Neuronal stem cell (in vitro differentiated cells): ENCODE measurements around the gene CCDC183.
"Not testable (repeated sequence)": the region's sequence is repeated elsewhere in the genome, so short reads cannot be mapped to it uniquely, and the experiment has no call there.

ENCODE experiments used
- DNase-seq: peaks from one replicate; pipeline ENCODE4 v3.0.0-alpha.2; 2013; ENCODE audit warnings: low spot score
- H2AFZ ChIP-seq: one replicate; pipeline ENCODE4 v1.6.1; 2013; ENCODE audit warnings: mild to moderate bottlenecking, low read length, inconsistent platforms
- H2AK5ac ChIP-seq: 2 replicates; pipeline ENCODE4 v1.6.1; 2013; ENCODE audit warnings: low read depth, mild to moderate bottlenecking, inconsistent platforms, low read length, moderate library complexity, mixed read lengths
- H2BK120ac ChIP-seq: 2 replicates; pipeline ENCODE4 v1.6.1; 2013; ENCODE audit warnings: low read depth, mild to moderate bottlenecking, inconsistent platforms, low read length, moderate library complexity, mixed read lengths
- H2BK12ac ChIP-seq: one replicate; pipeline ENCODE4 v1.6.1; 2013; ENCODE audit warnings: low read length, inconsistent platforms
- H2BK15ac ChIP-seq: 2 replicates; pipeline ENCODE4 v1.6.1; 2013; ENCODE audit warnings: mild to moderate bottlenecking, low read length, inconsistent platforms, mixed read lengths
- H2BK5ac ChIP-seq: one replicate; pipeline ENCODE4 v1.6.1; 2013; ENCODE audit warnings: inconsistent platforms, mild to moderate bottlenecking, low read length, moderate library complexity
- H3K14ac ChIP-seq: one replicate; pipeline ENCODE4 v1.6.1; 2013; ENCODE audit warnings: low read length, inconsistent platforms
- H3K18ac ChIP-seq: 2 replicates; pipeline ENCODE4 v1.6.1; 2013; ENCODE audit warnings: low read length, inconsistent platforms
- H3K23ac ChIP-seq: 2 replicates; pipeline ENCODE4 v1.6.1; 2013; ENCODE audit warnings: low read depth, mild to moderate bottlenecking, mixed read lengths, low read length, inconsistent platforms; ENCODE audit not compliant: poor library complexity
- H3K27ac ChIP-seq: replicated peaks from 3 replicates; pipeline ENCODE4 v1.5.1; 2013; ENCODE audit warnings: low read length, inconsistent platforms
- H3K27me3 ChIP-seq, 3 experiments: 2 replicates each; pipeline ENCODE4 v1.6.1; 2013; ENCODE audit warnings: low read length in 3 of 3, mild to moderate bottlenecking in 2 of 3, inconsistent platforms in 1 of 3, low read depth in 1 of 3, mixed read lengths in 1 of 3, moderate library complexity in 1 of 3; ENCODE audit not compliant: control insufficient read depth in 3 of 3, insufficient read depth in 3 of 3
- H3K36me3 ChIP-seq, 2 donors: replicated peaks in 1 of 2; 2 replicates each; pipeline ENCODE4 v1.6.1; 2013; ENCODE audit warnings: low read length in 2 of 2; ENCODE audit not compliant: control insufficient read depth in 2 of 2, insufficient read depth in 2 of 2
- H3K4ac ChIP-seq: 2 replicates; pipeline ENCODE4 v1.6.1; 2013; ENCODE audit warnings: inconsistent platforms, mild to moderate bottlenecking, low read length, moderate library complexity
- H3K4me1 ChIP-seq, 2 donors: 1 replicate in 1 of 2; 2 replicates in 1 of 2; pipeline ENCODE4 v1.6.1; 2013; ENCODE audit warnings: low read length in 2 of 2, low read depth in 1 of 2; ENCODE audit not compliant: control insufficient read depth in 2 of 2, insufficient read depth in 1 of 2
- H3K4me2 ChIP-seq: one replicate; pipeline ENCODE4 v1.6.1; 2013; ENCODE audit warnings: mild to moderate bottlenecking, low read length, inconsistent platforms; ENCODE audit not compliant: insufficient read depth, poor library complexity, severe bottlenecking
- H3K4me3 ChIP-seq, 2 donors: 2 replicates each; pipeline ENCODE4 v1.5.1; 2013; ENCODE audit warnings: low read length in 2 of 2, mild to moderate bottlenecking in 2 of 2, inconsistent platforms in 1 of 2, moderate library complexity in 1 of 2
- H3K79me1 ChIP-seq: one replicate; pipeline ENCODE4 v1.6.1; 2013; ENCODE audit warnings: low read depth, mild to moderate bottlenecking, inconsistent platforms, low read length, moderate library complexity
- H3K9ac ChIP-seq: one replicate; pipeline ENCODE4 v1.6.1; 2013; ENCODE audit warnings: mild to moderate bottlenecking, low read depth, low read length, inconsistent platforms; ENCODE audit not compliant: poor library complexity
- H3K9me3 ChIP-seq, 2 donors: replicated peaks in 1 of 2; 2 replicates each; pipeline versions ENCODE3 to v1.6.1; 2013; ENCODE audit warnings: low read length in 2 of 2, mild to moderate bottlenecking in 2 of 2, inconsistent platforms in 1 of 2, low read depth in 1 of 2, mixed read lengths in 1 of 2, moderate library complexity in 1 of 2; ENCODE audit not compliant: control insufficient read depth in 2 of 2, insufficient read depth in 1 of 2
- H4K8ac ChIP-seq: one replicate; pipeline ENCODE4 v1.6.1; 2013; ENCODE audit warnings: low read depth, mild to moderate bottlenecking, inconsistent platforms, low read length, moderate library complexity
- H4K91ac ChIP-seq: one replicate; pipeline ENCODE4 v1.6.1; 2013; ENCODE audit warnings: low read length, low read depth, mild to moderate bottlenecking, inconsistent platforms; ENCODE audit not compliant: poor library complexity
- WGBS, 2 donors: extraction: QIAGEN DNeasy Blood & Tissue Kit; methylation state at CpG; one replicate each; pipeline ENCODE4 v1.1.7; 2013; ENCODE audit warnings: missing lambda C conversion rate in 2 of 2, mixed read lengths in 1 of 2; ENCODE audit not compliant: insufficient read length in 2 of 2, insufficient replicate concordance in 1 of 2; ENCODE audit errors: extremely low coverage in 2 of 2; 5-methylcytosine and 5-hydroxymethylcytosine counted together

CCDC183 gene

DNA sequence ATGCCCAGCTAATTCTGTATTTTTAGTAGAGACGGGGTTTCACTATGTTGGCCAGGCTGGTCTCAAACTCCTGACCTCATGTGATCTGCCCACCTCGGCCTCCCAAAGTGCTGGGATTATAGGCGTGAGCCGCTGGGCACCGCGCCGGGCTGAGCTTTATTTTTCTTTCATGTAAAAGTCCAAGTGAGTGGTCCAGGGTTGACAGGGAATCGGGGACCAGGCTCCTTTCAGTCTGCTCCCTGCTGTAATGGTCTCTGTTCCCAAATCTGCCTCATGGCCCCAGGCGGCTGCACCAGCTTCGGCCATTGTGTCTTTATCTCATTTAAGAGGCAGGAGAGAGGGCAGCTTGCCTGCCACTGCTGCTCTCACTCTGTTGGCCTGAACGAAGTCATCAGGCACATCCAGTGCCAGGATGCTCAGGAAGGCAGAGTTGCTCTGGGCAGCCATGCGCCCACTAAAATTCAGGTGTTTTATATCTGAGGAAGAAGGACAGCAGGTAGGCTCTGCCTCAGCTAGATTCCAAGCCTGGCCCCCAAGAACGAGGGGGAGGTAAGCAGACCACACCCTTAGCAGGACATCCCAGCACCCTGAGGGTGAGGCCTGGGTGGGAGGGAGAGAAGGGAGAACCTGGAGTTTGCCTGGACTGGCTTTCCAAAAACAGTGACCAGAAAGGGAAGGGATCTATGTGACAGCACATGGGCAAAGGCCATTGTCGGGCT lies 1.7 kb upstream of the CCDC183 start:
- Histone ChIP-seq H3K27me3 (peaks cover 0 to 7% (median 5%) of the 10 kb centered on the region in 3 experiments), H3K9me3 (no peaks in the 10 kb centered on the region), H3K27ac (no peak overlapping the region), H3K79me1 (no peaks in the 10 kb centered on the region), H2AK5ac (no peak overlapping the region), H2BK120ac (no peak overlapping the region), H2AFZ (no peak overlapping the region), H2BK12ac (no peak overlapping the region), H3K4me3 (no peak overlapping the region), H3K36me3 (peaks cover 4 to 14% of the 10 kb centered on the region in 2 donors), H3K4me2 (no peak overlapping the region), H3K18ac (no peak overlapping the region), H3K23ac (no peak overlapping the region), H4K91ac (no peak overlapping the region), H3K4ac (no peak overlapping the region), H3K9ac (no peak overlapping the region), H4K8ac (no peak overlapping the region), H2BK5ac (no peak overlapping the region), H2BK15ac (no peak overlapping the region), H3K14ac (no peak overlapping the region), H3K4me1 (peaks cover 17 to 28% of the 10 kb centered on the region in 2 donors)
- no CpG with 5 or more reads among the region's 14 CpGs for WGBS, 2 donors
- DNase-seq: no peak

DNA sequence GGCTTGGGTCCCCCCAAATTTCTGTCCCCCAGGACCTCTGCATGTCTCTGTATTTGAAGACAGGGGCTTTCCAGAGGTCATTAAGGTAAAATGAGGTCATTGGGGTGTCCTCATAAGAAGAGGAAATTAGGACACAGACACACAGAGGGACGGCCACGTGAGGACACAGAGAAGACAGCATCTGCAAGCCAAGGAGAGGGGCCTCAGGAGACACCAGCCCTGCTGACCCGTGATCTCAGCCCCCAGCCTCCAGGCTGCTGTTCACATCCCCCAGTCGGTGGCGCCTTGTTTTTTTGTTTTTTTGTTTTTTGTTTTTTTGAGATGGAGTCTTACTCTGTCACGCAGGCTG lies 1.2 kb upstream of the CCDC183 start:
- Histone ChIP-seq H3K4me2 (no peak overlapping the region), H3K79me1 (no peaks in the 10 kb centered on the region), H2BK12ac (no peak overlapping the region), H3K23ac (no peak overlapping the region), H3K4me1 (peaks cover 20 to 31% of the 10 kb centered on the region in 2 donors), H3K9me3 (no peaks in the 10 kb centered on the region), H2BK120ac (no peak overlapping the region), H3K18ac (no peak overlapping the region), H3K4ac (no peak overlapping the region), H2AFZ (no peak overlapping the region), H4K91ac (no peak overlapping the region), H3K14ac (no peak overlapping the region), H3K4me3 (no peak overlapping the region), H2AK5ac (no peak overlapping the region), H4K8ac (no peak overlapping the region), H3K27me3 (peaks cover 0 to 12% (median 5%) of the 10 kb centered on the region in 3 experiments), H3K9ac (no peak overlapping the region), H3K36me3 (peaks cover 4 to 14% of the 10 kb centered on the region in 2 donors), H2BK5ac (no peak overlapping the region), H3K27ac (no peak overlapping the region), H2BK15ac (no peak overlapping the region)
- DNase-seq: no peak
- no CpG with 5 or more reads among the region's 6 CpGs for whole genome bisulfite sequencing, 2 donors

DNA sequence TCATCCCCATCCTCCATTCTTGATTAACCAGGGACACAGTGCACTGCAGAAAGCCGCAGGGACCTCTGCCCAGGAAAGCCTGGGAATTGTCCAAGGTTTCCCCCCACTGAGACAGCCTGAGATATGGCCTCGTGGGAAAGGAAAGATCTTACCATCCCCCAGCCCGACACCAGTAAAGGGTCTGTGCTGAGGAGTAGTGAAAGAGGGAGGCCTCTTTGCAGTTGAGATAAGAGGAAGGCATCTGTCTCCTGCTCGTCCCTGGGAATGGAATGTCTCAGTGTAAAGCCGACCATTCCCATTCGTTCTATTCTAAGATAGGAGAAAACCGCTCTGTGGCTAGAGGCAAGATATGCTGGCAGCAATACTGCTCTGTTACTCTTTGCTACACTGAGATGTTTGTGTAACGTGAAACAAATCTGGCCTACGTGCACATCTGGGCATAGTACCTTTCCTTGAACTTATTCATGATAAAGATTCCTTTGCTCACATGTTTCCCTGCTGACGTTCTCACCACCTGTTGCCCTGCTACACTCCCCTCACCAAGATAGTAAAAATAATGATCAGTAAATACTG lies 723 bp downstream of the CCDC183 start:
- H3K79me1 ChIP-seq: not testable (repeated sequence)
- peak overlapping the region; percentile 17 for H3K14ac ChIP-seq

GRCh38 chr9:136798708-136799078 lies 2.6 kb downstream of the CCDC183 start:
- peaks cover 20 to 28% of the 10 kb centered on the region in 2 donors for H3K4me1 ChIP-seq
- H3K79me1 ChIP-seq: no peaks in the 10 kb centered on the region
- H2BK15ac ChIP-seq: no peak overlapping the region
- H4K91ac ChIP-seq: no peak overlapping the region
- H3K23ac ChIP-seq: no peak overlapping the region
- H3K14ac ChIP-seq: peak overlapping the region; percentile 89
- H3K36me3 ChIP-seq: peaks cover 0 to 2% of the 10 kb centered on the region in 2 donors
- peak overlapping the region; percentile 86 for H3K18ac ChIP-seq
- H3K9ac ChIP-seq: peak overlapping the region; percentile 12
- H4K8ac ChIP-seq: no peak overlapping the region
- no peak for DNase-seq
- no peak overlapping the region for H3K27ac ChIP-seq
- peaks cover 0 to 14% (median 5%) of the 10 kb centered on the region in 3 experiments for H3K27me3 ChIP-seq
- no peak overlapping the region for H2BK12ac ChIP-seq
- peak overlapping the region; percentile 59 for H2AK5ac ChIP-seq
- no peak overlapping the region for H3K4ac ChIP-seq
- H2BK120ac ChIP-seq: no peak overlapping the region
- WGBS, 2 donors: no CpG with 5 or more reads among the region's 6 CpGs
- no peak overlapping the region for H2AFZ ChIP-seq
- H3K4me3 ChIP-seq: no peak overlapping the region
- no peak overlapping the region for H3K4me2 ChIP-seq
- no peak overlapping the region for H2BK5ac ChIP-seq
- no peaks in the 10 kb centered on the region for H3K9me3 ChIP-seq

More for the DNA sequence above, 723 bp downstream of the CCDC183 start:
- not testable (repeated sequence) for H3K9me3 ChIP-seq, H3K4me3 ChIP-seq, H3K4me2 ChIP-seq, H2BK120ac ChIP-seq, H3K9ac ChIP-seq, H2BK5ac ChIP-seq, H2BK12ac ChIP-seq, H2AK5ac ChIP-seq, H2BK15ac ChIP-seq, H4K91ac ChIP-seq, H4K8ac ChIP-seq, H3K4ac ChIP-seq, H2AFZ ChIP-seq, H3K23ac ChIP-seq, DNase-seq, H3K18ac ChIP-seq
- peaks cover 23 to 28% of the 10 kb centered on the region in 2 donors for H3K4me1 ChIP-seq
- WGBS, 2 donors: no CpG with 5 or more reads among the region's 10 CpGs
- H3K27ac ChIP-seq: peak overlapping the region; percentile 68
- H3K27me3 ChIP-seq: peaks cover 0 to 14% (median 5%) of the 10 kb centered on the region in 3 experiments
- H3K36me3 ChIP-seq: peaks cover 4 to 14% of the 10 kb centered on the region in 2 donors
